Keratinocyte (primary cell): Measurements from ENCODE around the gene TAS1R3. TPM values are rescaled to one million over a fixed set of nuclear protein-coding genes. Genes with fewer than 3 reads are reported as not detected.

Source experiments
- DNase-seq: peaks from one replicate; pipeline ENCODE4 v3.0.0-alpha.2; 2011; ENCODE audit warnings: low read depth, missing footprints, low spot score
- FAIRE-seq: peaks from 2 replicates; lab custom pipeline; 2011; peaks lifted over from hg19 to GRCh38; lab: Jason Lieb, UNC
- H2AFZ ChIP-seq: 2 replicates; pipeline ENCODE4 v1.6.0; 2012; ENCODE audit warnings: low read length, control low read depth, inconsistent platforms; ENCODE audit not compliant: control insufficient read depth
- H3K27ac ChIP-seq: 2 replicates; pipeline ENCODE4 v1.5.1; 2011; ENCODE audit warnings: low read length; ENCODE audit not compliant: control insufficient read depth, insufficient read depth
- H3K27me3 ChIP-seq: 3 replicates; pipeline ENCODE4 v1.6.0; 2011; ENCODE audit warnings: low read length; ENCODE audit not compliant: control insufficient read depth, insufficient read depth; ENCODE audit errors: extremely low read depth
- H3K36me3 ChIP-seq, 2 experiments: 2 replicates in 1 of 2; 3 replicates in 1 of 2; pipeline ENCODE4 v1.5.1; 2011; ENCODE audit warnings: low read length in 2 of 2, mild to moderate bottlenecking in 1 of 2; ENCODE audit not compliant: control insufficient read depth in 2 of 2, insufficient read depth in 2 of 2; ENCODE audit errors: extremely low read depth in 1 of 2
- H3K4me1 ChIP-seq: 3 replicates; pipeline ENCODE4 v1.5.1; 2011; ENCODE audit warnings: low read length; ENCODE audit not compliant: control insufficient read depth, insufficient read depth; ENCODE audit errors: extremely low read depth
- H3K4me2 ChIP-seq: 3 replicates; pipeline ENCODE4 v1.6.0; 2011; ENCODE audit warnings: low read depth, low read length; ENCODE audit not compliant: control insufficient read depth, insufficient read depth; ENCODE audit errors: extremely low read depth
- H3K4me3 ChIP-seq, 3 experiments: fragments of 200-600 bp in 1 of 3; sonication (generic) in 1 of 3; 2 replicates in 2 of 3; 3 replicates in 1 of 3; pipeline ENCODE4 v1.5.1; 2011 to 2016; ENCODE audit warnings: low read length in 3 of 3, mild to moderate bottlenecking in 3 of 3, control low read depth in 2 of 3, inconsistent platforms in 1 of 3, low read depth in 1 of 3, mixed read lengths in 1 of 3, mixed run types in 1 of 3, moderate library complexity in 1 of 3; ENCODE audit not compliant: control insufficient read depth in 2 of 3, insufficient read depth in 2 of 3; ENCODE audit errors: extremely low read depth in 1 of 3
- H3K79me2 ChIP-seq: 2 replicates; pipeline ENCODE4 v1.6.0; 2012; ENCODE audit warnings: low read length; ENCODE audit not compliant: control insufficient read depth, insufficient read depth
- H3K9ac ChIP-seq: 3 replicates; pipeline ENCODE4 v1.6.0; 2011; ENCODE audit warnings: low read length; ENCODE audit not compliant: control insufficient read depth, insufficient read depth; ENCODE audit errors: extremely low read depth
- H3K9me1 ChIP-seq: 3 replicates; pipeline ENCODE4 v1.6.0; 2011; ENCODE audit warnings: low read length; ENCODE audit not compliant: control insufficient read depth, insufficient read depth; ENCODE audit errors: extremely low read depth
- H3K9me3 ChIP-seq: 2 replicates; pipeline ENCODE4 v1.5.1; 2012; ENCODE audit warnings: low read depth, low read length; ENCODE audit not compliant: control insufficient read depth
- H4K20me1 ChIP-seq: 3 replicates; pipeline ENCODE4 v1.6.0; 2011; ENCODE audit warnings: low read length; ENCODE audit not compliant: control insufficient read depth, insufficient read depth; ENCODE audit errors: extremely low read depth
- EZH2 ChIP-seq: IDR thresholded peaks from one replicate; pipeline ENCODE4 v1.6.1; 2012; ENCODE audit warnings: inconsistent platforms, mild to moderate bottlenecking, low read length, moderate library complexity
- dilution Hi-C: fragments of 300-500 bp; cut with MboI; formaldehyde crosslinking; loops from one replicate; pipeline ENCODE4 v1.7.0; 2020; ENCODE audit warnings: low sequenced_read_pairs; ENCODE audit not compliant: extremely low pct_ligation_motif_present
- polyA plus RNA-seq, 5 experiments: library from polyadenylated mRNA; depleted of rRNA in 3 of 5; stranded (reverse) in 3 of 5; stranded (forward) in 1 of 5; unstranded in 1 of 5; fragments of >200 nt; gene quantifications; 1 replicate in 1 of 5; 2 replicates in 3 of 5; 3 replicates in 1 of 5; pipeline versions ENCODE4 v1.2.1 to v1.2.3, GENCODE V29; 2011 to 2012; ENCODE audit warnings: missing spikeins in 2 of 5, low read depth in 1 of 5, low replicate concordance in 1 of 5
- TF ChIP-seq, protein P1 (sequence below), 3 experiments: IDR thresholded peaks in 1 of 3; conservative IDR thresholded peaks in 1 of 3; optimal IDR thresholded peaks in 1 of 3; 2 replicates in 2 of 3; 3 replicates in 1 of 3; pipeline versions ENCODE3 to v1.5.1; 2011; ENCODE audit warnings: low read length in 3 of 3, mild to moderate bottlenecking in 3 of 3, moderate library complexity in 2 of 3, control low read depth in 1 of 3, inconsistent platforms in 1 of 3; ENCODE audit not compliant: insufficient read depth in 2 of 3; ENCODE audit errors: extremely low read depth in 1 of 3

Gene TAS1R3
- polyA plus RNA-seq, 1 donor (not counting 4 experiments of a cell fraction or from before 2014, with no cell fraction given), result 0.04 TPM

DNA sequence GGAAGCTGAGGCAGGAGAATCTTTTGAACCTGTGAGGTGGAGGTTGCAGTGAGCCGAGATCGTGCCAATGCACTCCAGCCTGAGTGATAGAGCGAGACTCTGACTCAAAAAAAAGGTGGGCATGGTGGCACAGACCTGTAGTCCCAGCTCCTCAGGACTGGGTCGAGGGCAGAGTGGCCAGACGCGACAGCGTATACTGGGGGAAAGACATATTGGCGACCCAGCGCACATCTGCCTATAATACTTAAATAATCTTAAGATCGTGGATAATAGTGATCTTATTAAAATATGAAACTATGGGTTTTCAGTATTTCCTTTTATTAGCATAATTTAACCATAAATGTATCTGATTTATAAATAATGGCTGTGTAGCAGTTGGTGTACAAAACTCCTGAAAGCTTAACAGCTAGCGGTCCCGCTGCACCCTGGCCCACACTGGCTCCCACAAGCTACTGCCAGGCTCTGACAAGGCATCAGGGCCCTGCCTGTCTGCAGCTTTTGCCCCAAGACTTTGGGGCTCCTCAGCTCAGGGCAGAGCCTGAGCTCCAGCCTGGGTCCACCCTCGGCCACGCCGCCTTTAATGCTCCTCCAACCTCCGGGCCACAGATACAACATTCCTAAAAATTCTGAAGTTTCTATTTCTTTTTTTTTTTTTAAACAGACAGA is 46.6 kb downstream of the TAS1R3 start:
- H3K79me2 ChIP-seq, result peaks cover 22% of the 10 kb centered on the region
- H4K20me1 ChIP-seq, result no peaks in the 10 kb centered on the region
- H3K36me3 ChIP-seq, result peaks cover 0 to 17% of the 10 kb centered on the region in 2 experiments
- no peak for FAIRE-seq
- peaks cover 12% of the 10 kb centered on the region for H3K4me1 ChIP-seq
- no peak overlapping the region for H3K4me3 ChIP-seq
- no peaks in the 10 kb centered on the region for H3K9me3 ChIP-seq
- H3K27me3 ChIP-seq, result no peaks in the 10 kb centered on the region
- no peak overlapping the region for H3K4me2 ChIP-seq
- no peaks in the 10 kb centered on the region for H3K9me1 ChIP-seq
- H3K9ac ChIP-seq, result no peak overlapping the region
- no peak overlapping the region for H3K27ac ChIP-seq
- no peak for DNase-seq
- TF ChIP-seq, protein P1, sequence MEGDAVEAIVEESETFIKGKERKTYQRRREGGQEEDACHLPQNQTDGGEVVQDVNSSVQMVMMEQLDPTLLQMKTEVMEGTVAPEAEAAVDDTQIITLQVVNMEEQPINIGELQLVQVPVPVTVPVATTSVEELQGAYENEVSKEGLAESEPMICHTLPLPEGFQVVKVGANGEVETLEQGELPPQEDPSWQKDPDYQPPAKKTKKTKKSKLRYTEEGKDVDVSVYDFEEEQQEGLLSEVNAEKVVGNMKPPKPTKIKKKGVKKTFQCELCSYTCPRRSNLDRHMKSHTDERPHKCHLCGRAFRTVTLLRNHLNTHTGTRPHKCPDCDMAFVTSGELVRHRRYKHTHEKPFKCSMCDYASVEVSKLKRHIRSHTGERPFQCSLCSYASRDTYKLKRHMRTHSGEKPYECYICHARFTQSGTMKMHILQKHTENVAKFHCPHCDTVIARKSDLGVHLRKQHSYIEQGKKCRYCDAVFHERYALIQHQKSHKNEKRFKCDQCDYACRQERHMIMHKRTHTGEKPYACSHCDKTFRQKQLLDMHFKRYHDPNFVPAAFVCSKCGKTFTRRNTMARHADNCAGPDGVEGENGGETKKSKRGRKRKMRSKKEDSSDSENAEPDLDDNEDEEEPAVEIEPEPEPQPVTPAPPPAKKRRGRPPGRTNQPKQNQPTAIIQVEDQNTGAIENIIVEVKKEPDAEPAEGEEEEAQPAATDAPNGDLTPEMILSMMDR (optimal IDR thresholded peaks at IDR 0.05 in 1 of 3, IDR thresholded peaks at IDR 0.05 in 1 of 3, conservative IDR thresholded peaks at IDR 0.05 in 1 of 3; ENCODE audit: extremely low read depth in 1 of 3, insufficient read depth in 2 of 3, low read length in 3 of 3), result no peak
- TF ChIP-seq EZH2, result no peak
- no peak overlapping the region for H2AFZ ChIP-seq
- dilution Hi-C loops, result no loop called here

DNA sequence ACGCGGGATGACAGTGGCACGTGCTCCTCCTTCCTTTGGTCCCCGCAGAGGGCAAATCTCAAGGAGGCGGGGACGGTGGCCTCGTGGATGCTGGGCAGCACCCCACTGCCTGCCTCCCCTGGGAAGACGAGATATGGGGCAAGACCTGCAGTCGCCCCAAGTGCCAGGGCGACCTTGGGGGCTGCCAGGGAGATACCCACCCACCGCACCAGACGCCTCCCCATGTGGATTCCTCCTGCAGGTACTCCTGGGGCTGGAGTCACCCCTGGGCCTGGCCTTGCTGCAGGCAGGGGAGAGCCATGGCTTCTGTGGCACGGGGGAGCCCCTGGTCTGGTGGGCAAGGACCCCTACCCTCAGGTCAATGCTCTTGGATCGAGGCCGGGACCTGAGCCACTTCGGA is 49.8 kb downstream of the TAS1R3 start:
- no peak for TF ChIP-seq EZH2
- TF ChIP-seq, protein P1 (optimal IDR thresholded peaks at IDR 0.05 in 1 of 3, IDR thresholded peaks at IDR 0.05 in 1 of 3, conservative IDR thresholded peaks at IDR 0.05 in 1 of 3; ENCODE audit: extremely low read depth in 1 of 3, insufficient read depth in 2 of 3, low read length in 3 of 3), result no peak
- H3K9me3 ChIP-seq, result no peaks in the 10 kb centered on the region
- H3K9ac ChIP-seq, result no peak overlapping the region
- H3K27me3 ChIP-seq, result no peaks in the 10 kb centered on the region
- H4K20me1 ChIP-seq, result no peaks in the 10 kb centered on the region
- H3K4me1 ChIP-seq, result peaks cover 2% of the 10 kb centered on the region
- no peak overlapping the region for H3K4me3 ChIP-seq
- no peak overlapping the region for H2AFZ ChIP-seq
- dilution Hi-C loops, result no loop called here
- H3K36me3 ChIP-seq, result peaks cover 3 to 20% of the 10 kb centered on the region in 2 experiments
- DNase-seq (no peak), FAIRE-seq (no peak)
- H3K27ac ChIP-seq, result no peak overlapping the region
- H3K79me2 ChIP-seq, result peaks cover 8% of the 10 kb centered on the region
- no peaks in the 10 kb centered on the region for H3K9me1 ChIP-seq
- no peak overlapping the region for H3K4me2 ChIP-seq
